ENCODE measurements around the gene ADGRG3.

The ADGRG3 gene

GRCh38 chr16:57713596-57713995 lies 45.5 kb downstream of the ADGRG3 start:
- no peaks in the 10 kb centered on the region for H3K9me3 ChIP-seq (ENCODE audit: control insufficient read depth, insufficient read depth, low read length)
- H3K9ac ChIP-seq (ENCODE audit: low read depth, low read length): no peak overlapping the region
- no peaks in the 10 kb centered on the region for H3K36me3 ChIP-seq (ENCODE audit: control insufficient read depth, insufficient read depth, low read length)
- no peaks in the 10 kb centered on the region for H3K4me1 ChIP-seq (ENCODE audit: control insufficient read depth, insufficient read depth, low read length)
- no peak overlapping the region for H3K4me3 ChIP-seq (ENCODE audit: low read depth, low read length)
- no peaks in the 10 kb centered on the region for H3K27me3 ChIP-seq (ENCODE audit: control insufficient read depth, insufficient read depth, low read length)

GRCh38 chr16:57714047-57714446 lies 45.9 kb downstream of the ADGRG3 start:
- no peaks in the 10 kb centered on the region for H3K36me3 ChIP-seq (ENCODE audit: control insufficient read depth, insufficient read depth, low read length)
- H3K27me3 ChIP-seq (ENCODE audit: control insufficient read depth, insufficient read depth, low read length): no peaks in the 10 kb centered on the region
- H3K4me1 ChIP-seq (ENCODE audit: control insufficient read depth, insufficient read depth, low read length): no peaks in the 10 kb centered on the region

GRCh38 chr16:57720142-57720575 lies 52.1 kb downstream of the ADGRG3 start:
- Histone ChIP-seq H3K27me3 (ENCODE audit: control insufficient read depth, insufficient read depth, low read length) (no peaks in the 10 kb centered on the region), H3K9me3 (ENCODE audit: control insufficient read depth, insufficient read depth, low read length) (no peaks in the 10 kb centered on the region), H3K9ac (ENCODE audit: low read depth, low read length) (no peak overlapping the region), H3K4me1 (ENCODE audit: control insufficient read depth, insufficient read depth, low read length) (no peaks in the 10 kb centered on the region), H3K36me3 (ENCODE audit: control insufficient read depth, insufficient read depth, low read length) (no peaks in the 10 kb centered on the region), H3K4me3 (ENCODE audit: low read depth, low read length) (no peak overlapping the region)

More at GRCh38 chr16:57714047-57714446, 45.9 kb downstream of the ADGRG3 start:
- Histone ChIP-seq H3K9ac (ENCODE audit: low read depth, low read length) (no peak overlapping the region), H3K4me3 (ENCODE audit: low read depth, low read length) (no peak overlapping the region), H3K9me3 (ENCODE audit: control insufficient read depth, insufficient read depth, low read length) (no peaks in the 10 kb centered on the region)

- Histone ChIP-seq H3K27me3 (ENCODE audit: control insufficient read depth, insufficient read depth, low read length) (no peaks in the 10 kb centered on the region), H3K4me3 (ENCODE audit: low read depth, low read length) (no peak overlapping the region), H3K9me3 (ENCODE audit: control insufficient read depth, insufficient read depth, low read length) (no peaks in the 10 kb centered on the region), H3K4me1 (ENCODE audit: control insufficient read depth, insufficient read depth, low read length) (no peaks in the 10 kb centered on the region), H3K36me3 (ENCODE audit: control insufficient read depth, insufficient read depth, low read length) (no peaks in the 10 kb centered on the region), H3K9ac (ENCODE audit: low read depth, low read length) (no peak overlapping the region)
These were observed 53.5 kb downstream of the ADGRG3 start for GRCh38 chr16:57721356-57722209.

- no peak overlapping the region for H3K4me3 ChIP-seq (ENCODE audit: low read depth, low read length)
- H3K9me3 ChIP-seq (ENCODE audit: control insufficient read depth, insufficient read depth, low read length): no peaks in the 10 kb centered on the region
- no peak overlapping the region for H3K9ac ChIP-seq (ENCODE audit: low read depth, low read length)
- H3K4me1 ChIP-seq (ENCODE audit: control insufficient read depth, insufficient read depth, low read length): no peaks in the 10 kb centered on the region
- no peaks in the 10 kb centered on the region for H3K36me3 ChIP-seq (ENCODE audit: control insufficient read depth, insufficient read depth, low read length)
- no peaks in the 10 kb centered on the region for H3K27me3 ChIP-seq (ENCODE audit: control insufficient read depth, insufficient read depth, low read length)
These were observed 54.0 kb downstream of the ADGRG3 start for GRCh38 chr16:57722210-57722499.

- Histone ChIP-seq H3K9me3 (ENCODE audit: control insufficient read depth, insufficient read depth, low read length) (no peaks in the 10 kb centered on the region), H3K9ac (ENCODE audit: low read depth, low read length) (no peak overlapping the region), H3K4me3 (ENCODE audit: low read depth, low read length) (no peak overlapping the region), H3K27me3 (ENCODE audit: control insufficient read depth, insufficient read depth, low read length) (no peaks in the 10 kb centered on the region), H3K36me3 (ENCODE audit: control insufficient read depth, insufficient read depth, low read length) (no peaks in the 10 kb centered on the region), H3K4me1 (ENCODE audit: control insufficient read depth, insufficient read depth, low read length) (no peaks in the 10 kb centered on the region)
These were observed 54.5 kb downstream of the ADGRG3 start for GRCh38 chr16:57722651-57723050.

- no peaks in the 10 kb centered on the region for H3K36me3 ChIP-seq (ENCODE audit: control insufficient read depth, insufficient read depth, low read length)
- H3K27me3 ChIP-seq (ENCODE audit: control insufficient read depth, insufficient read depth, low read length): no peaks in the 10 kb centered on the region
- no peak overlapping the region for H3K4me3 ChIP-seq (ENCODE audit: low read depth, low read length)
- H3K4me1 ChIP-seq (ENCODE audit: control insufficient read depth, insufficient read depth, low read length): no peaks in the 10 kb centered on the region
- no peaks in the 10 kb centered on the region for H3K9me3 ChIP-seq (ENCODE audit: control insufficient read depth, insufficient read depth, low read length)
- no peak overlapping the region for H3K9ac ChIP-seq (ENCODE audit: low read depth, low read length)
These were observed 55.1 kb downstream of the ADGRG3 start for GRCh38 chr16:57723170-57723569.

- Histone ChIP-seq H3K4me1 (ENCODE audit: control insufficient read depth, insufficient read depth, low read length) (no peaks in the 10 kb centered on the region), H3K9me3 (ENCODE audit: control insufficient read depth, insufficient read depth, low read length) (no peaks in the 10 kb centered on the region)
These were observed 56.4 kb downstream of the ADGRG3 start for GRCh38 chr16:57724531-57724930.

GRCh38 chr16:57725151-57725550 lies 57.0 kb downstream of the ADGRG3 start:
- Histone ChIP-seq H3K27me3 (ENCODE audit: control insufficient read depth, insufficient read depth, low read length) (no peaks in the 10 kb centered on the region), H3K36me3 (ENCODE audit: control insufficient read depth, insufficient read depth, low read length) (no peaks in the 10 kb centered on the region), H3K9me3 (ENCODE audit: control insufficient read depth, insufficient read depth, low read length) (no peaks in the 10 kb centered on the region), H3K9ac (ENCODE audit: low read depth, low read length) (no peak overlapping the region), H3K4me3 (ENCODE audit: low read depth, low read length) (no peak overlapping the region), H3K4me1 (ENCODE audit: control insufficient read depth, insufficient read depth, low read length) (no peaks in the 10 kb centered on the region)

More at GRCh38 chr16:57724531-57724930, 56.4 kb downstream of the ADGRG3 start:
- H3K4me3 ChIP-seq (ENCODE audit: low read depth, low read length): no peak overlapping the region
- H3K9ac ChIP-seq (ENCODE audit: low read depth, low read length): no peak overlapping the region
- no peaks in the 10 kb centered on the region for H3K36me3 ChIP-seq (ENCODE audit: control insufficient read depth, insufficient read depth, low read length)
- H3K27me3 ChIP-seq (ENCODE audit: control insufficient read depth, insufficient read depth, low read length): no peaks in the 10 kb centered on the region

GRCh38 chr16:57725554-57725953 lies 57.4 kb downstream of the ADGRG3 start:
- H3K9me3 ChIP-seq (ENCODE audit: control insufficient read depth, insufficient read depth, low read length): no peaks in the 10 kb centered on the region
- no peak overlapping the region for H3K9ac ChIP-seq (ENCODE audit: low read depth, low read length)
- H3K4me1 ChIP-seq (ENCODE audit: control insufficient read depth, insufficient read depth, low read length): no peaks in the 10 kb centered on the region
- H3K36me3 ChIP-seq (ENCODE audit: control insufficient read depth, insufficient read depth, low read length): no peaks in the 10 kb centered on the region
- H3K27me3 ChIP-seq (ENCODE audit: control insufficient read depth, insufficient read depth, low read length): no peaks in the 10 kb centered on the region
- H3K4me3 ChIP-seq (ENCODE audit: low read depth, low read length): no peak overlapping the region

GRCh38 chr16:57725976-57726375 lies 57.9 kb downstream of the ADGRG3 start:
- Histone ChIP-seq H3K9me3 (ENCODE audit: control insufficient read depth, insufficient read depth, low read length) (no peaks in the 10 kb centered on the region), H3K36me3 (ENCODE audit: control insufficient read depth, insufficient read depth, low read length) (no peaks in the 10 kb centered on the region), H3K9ac (ENCODE audit: low read depth, low read length) (no peak overlapping the region), H3K27me3 (ENCODE audit: control insufficient read depth, insufficient read depth, low read length) (no peaks in the 10 kb centered on the region), H3K4me1 (ENCODE audit: control insufficient read depth, insufficient read depth, low read length) (no peaks in the 10 kb centered on the region), H3K4me3 (ENCODE audit: low read depth, low read length) (no peak overlapping the region)

GRCh38 chr16:57726433-57726947 lies 58.4 kb downstream of the ADGRG3 start:
- no peaks in the 10 kb centered on the region for H3K27me3 ChIP-seq (ENCODE audit: control insufficient read depth, insufficient read depth, low read length)
- H3K9me3 ChIP-seq (ENCODE audit: control insufficient read depth, insufficient read depth, low read length): no peaks in the 10 kb centered on the region
- H3K9ac ChIP-seq (ENCODE audit: low read depth, low read length): no peak overlapping the region
- H3K4me3 ChIP-seq (ENCODE audit: low read depth, low read length): no peak overlapping the region
- H3K4me1 ChIP-seq (ENCODE audit: control insufficient read depth, insufficient read depth, low read length): no peaks in the 10 kb centered on the region
- H3K36me3 ChIP-seq (ENCODE audit: control insufficient read depth, insufficient read depth, low read length): no peaks in the 10 kb centered on the region

Measured in iPS-15b (cell line).